B cell (primary cell): ENCODE results near the gene UPK3A. TPM values are rescaled to one million over a fixed set of nuclear protein-coding genes. Genes with fewer than 3 reads are reported as not detected.

Experiments used
- ATAC-seq: fragments of 200-7000 bp; cut with Tn5 transposase; one replicate; pipeline ENCODE4 v1.10.0; 2021; ENCODE audit warnings: low read depth, mild to moderate bottlenecking, moderate number of reproducible peaks, moderate library complexity
- CTCF ChIA-PET: fragments of 350-600 bp; sonication (Branson Sonifier 250); formaldehyde crosslinking; loops from one replicate; lab custom pipeline; 2021; ENCODE audit warnings: antibody characterized with exemption, inconsistent platforms; lab: Charles Lee
- POLR2A ChIA-PET: fragments of 350-600 bp; sonication (Branson Sonifier 250); formaldehyde crosslinking; loops from one replicate; lab custom pipeline; 2021; ENCODE audit warnings: antibody characterized with exemption; lab: Charles Lee
- DNase-seq: peaks from one replicate; pipeline ENCODE4 v3.0.0; 2013
- H2AFZ ChIP-seq: 2 replicates; pipeline ENCODE4 v1.6.1; 2012; ENCODE audit warnings: mild to moderate bottlenecking, low read depth, low read length; ENCODE audit not compliant: insufficient read depth, poor library complexity, severe bottlenecking
- H3K27ac ChIP-seq, 2 donors: 1 replicate in 1 of 2; 2 replicates in 1 of 2; pipeline ENCODE4 v1.5.1; 2012 to 2013; ENCODE audit warnings: low read length in 2 of 2, mild to moderate bottlenecking in 2 of 2, moderate library complexity in 1 of 2
- H3K27me3 ChIP-seq, 4 experiments: fragments of 200-600 bp in 1 of 4; sonication (generic) in 1 of 4; replicated peaks in 1 of 4; 1 replicate in 2 of 4; 2 replicates in 2 of 4; pipeline versions ENCODE4 v1.6.1 to v1.7.0; 2013 to 2016; ENCODE audit warnings: low read length in 3 of 4, mild to moderate bottlenecking in 2 of 4, mixed read lengths in 1 of 4, moderate library complexity in 1 of 4; ENCODE audit not compliant: insufficient read depth in 4 of 4, control insufficient read depth in 3 of 4; ENCODE audit errors: control extremely low read depth in 1 of 4
- H3K36me3 ChIP-seq, 2 experiments: replicated peaks in 1 of 2; 1 replicate in 1 of 2; 2 replicates in 1 of 2; pipeline versions ENCODE4 v1.6.1 to v1.7.1; 2013; ENCODE audit warnings: low read length in 1 of 2; ENCODE audit not compliant: insufficient read depth in 2 of 2, control insufficient read depth in 1 of 2; ENCODE audit errors: control extremely low read depth in 1 of 2, extremely low read depth in 1 of 2
- H3K4me1 ChIP-seq, 2 donors: fragments of 200-600 bp in 1 of 2; sonication (generic) in 1 of 2; 1 replicate in 1 of 2; 2 replicates in 1 of 2; pipeline versions ENCODE4 v1.5.1 to v1.6.1; 2013 to 2017; ENCODE audit warnings: low read length in 2 of 2; ENCODE audit not compliant: control insufficient read depth in 2 of 2, insufficient read depth in 2 of 2
- H3K4me2 ChIP-seq: replicated peaks from 2 replicates; pipeline ENCODE3; 2012; ENCODE audit warnings: mild to moderate bottlenecking, low read depth, low read length; ENCODE audit not compliant: poor library complexity, severe bottlenecking
- H3K4me3 ChIP-seq, 5 experiments: fragments of 200-600 bp in 1 of 5; sonication (generic) in 1 of 5; 1 replicate in 3 of 5; 2 replicates in 2 of 5; pipeline versions ENCODE4 v1.5.1 to v1.7.0; 2011 to 2016; ENCODE audit warnings: low read length in 4 of 5, mild to moderate bottlenecking in 4 of 5, low read depth in 2 of 5, control low read depth in 1 of 5, moderate library complexity in 1 of 5; ENCODE audit not compliant: insufficient read depth in 1 of 5; ENCODE audit errors: control extremely low read depth in 1 of 5, extremely low read depth in 1 of 5
- H3K79me2 ChIP-seq: fragments of 200-600 bp; sonication (generic); one replicate; pipeline ENCODE4 v1.6.0; 2016; ENCODE audit warnings: low read length; ENCODE audit not compliant: control insufficient read depth, insufficient read depth
- H3K9ac ChIP-seq: fragments of 200-600 bp; sonication (generic); 2 replicates; pipeline ENCODE4 v1.6.1; 2017; ENCODE audit warnings: mild to moderate bottlenecking, low read length, moderate library complexity
- H3K9me3 ChIP-seq, 3 donors: one replicate each; pipeline versions ENCODE4 v1.6.1 to v1.7.1; 2013; ENCODE audit warnings: low read length in 2 of 3; ENCODE audit not compliant: control insufficient read depth in 2 of 3, insufficient read depth in 1 of 3; ENCODE audit errors: control extremely low read depth in 1 of 3
- H4K20me1 ChIP-seq: 2 replicates; pipeline ENCODE4 v1.6.0; 2012; ENCODE audit warnings: mild to moderate bottlenecking, low read length; ENCODE audit not compliant: insufficient read depth, control insufficient read depth, poor library complexity, severe bottlenecking
- H3K27ac Mint-ChIP-seq: one replicate; pipeline ENCODE4 v1.8.0; 2021; ENCODE audit warnings: mixed read lengths
- H3K27me3 Mint-ChIP-seq: one replicate; pipeline ENCODE4 v1.8.0; 2021; ENCODE audit warnings: mixed read lengths
- H3K4me1 Mint-ChIP-seq: one replicate; pipeline ENCODE4 v1.8.0; 2021; ENCODE audit warnings: mixed read lengths
- H3K4me3 Mint-ChIP-seq: one replicate; pipeline ENCODE4 v1.8.0; 2021; ENCODE audit warnings: mixed read lengths
- H3K9me3 Mint-ChIP-seq: one replicate; pipeline ENCODE4 v1.8.0; 2022; ENCODE audit warnings: mixed read lengths; ENCODE audit not compliant: insufficient read depth
- EZH2 ChIP-seq: IDR thresholded peaks from 2 replicates; pipeline ENCODE4 v1.6.1; 2012; ENCODE audit warnings: borderline replicate concordance, low read depth, mild to moderate bottlenecking, moderate library complexity, low read length; ENCODE audit not compliant: insufficient read depth, poor library complexity, severe bottlenecking
- WGBS: methylation state at CpG from one replicate; pipeline ENCODE4 v1.1.5; 2013; ENCODE audit warnings: missing lambda C conversion rate; ENCODE audit not compliant: insufficient coverage; 5-methylcytosine and 5-hydroxymethylcytosine counted together
- intact Hi-C: fragments of 100-400 bp; cut with micrococcal nuclease; formaldehyde crosslinking; loops from one replicate; pipeline ENCODE4 v1.10.0; 2022
- polyA plus RNA-seq: library from polyadenylated mRNA; depleted of rRNA; stranded (reverse); fragments of >200 nt; gene quantifications from 2 replicates; pipeline ENCODE4 v1.2.3, GENCODE V29; 2012
- total RNA-seq, 2 donors: library from RNA; stranded (reverse); fragments of 120-200 nt in 1 of 2; gene quantifications; 1 replicate in 1 of 2; 2 replicates in 1 of 2; pipeline versions ENCODE4 v1.2.3 to v1.2.4, GENCODE V29; 2013 to 2022
- TF ChIP-seq, protein P1 (sequence below): fragments of 200-600 bp; IDR thresholded peaks from one replicate; pipeline ENCODE4 v1.8.0; 2022; ENCODE audit warnings: antibody characterized with exemption, mild to moderate bottlenecking

The UPK3A gene
- total and polyA plus RNA-seq, 2 donors (not counting 1 experiment from before 2014, with no cell fraction given): not detected

- CTCF ChIA-PET: interaction anchor here (1.4 to 2.3 kb wide), 2 partner anchors 160 to 279 kb away, joined by 3 to 13 read pairs; no protein-coding TSS in a partner anchor
Measured at GRCh38 chr22:45272498-45272897, 12.3 kb upstream of the UPK3A start.

DNA sequence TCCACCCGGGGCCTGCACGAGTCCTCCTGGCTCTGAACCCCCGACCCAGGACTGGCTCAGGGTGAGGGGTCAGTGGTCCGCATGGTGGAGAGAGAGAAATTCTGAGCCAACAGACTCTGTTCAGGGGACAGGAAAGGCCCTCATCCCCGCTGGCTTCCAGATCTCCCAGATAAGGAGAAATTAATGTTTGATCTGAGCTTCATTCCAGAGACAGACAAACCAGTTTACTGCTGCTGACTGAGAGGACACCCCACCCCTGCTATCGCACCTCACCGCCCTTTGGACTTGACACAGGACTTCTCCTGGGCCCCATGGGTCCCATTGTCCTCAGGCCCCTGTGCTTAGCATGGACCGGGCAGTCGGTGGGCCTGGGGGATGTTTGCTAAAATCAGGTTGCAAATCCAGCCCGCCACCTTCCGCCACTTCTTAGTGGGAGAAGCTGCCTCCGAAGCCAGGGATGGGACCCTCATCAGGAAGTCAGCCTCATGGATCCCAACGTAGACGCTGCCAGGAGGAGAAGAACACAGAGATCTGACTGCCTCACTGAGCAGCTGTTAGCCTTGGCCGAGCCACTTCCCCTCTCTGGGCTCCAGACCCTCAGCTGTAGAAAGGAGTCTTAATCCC is 11.2 kb upstream of the UPK3A start:
- Histone ChIP-seq H3K9ac (no peak overlapping the region), H2AFZ (no peak overlapping the region), H3K4me3 (no peak overlapping the region), H3K79me2 (no peaks in the 10 kb centered on the region), H4K20me1 (no peaks in the 10 kb centered on the region), H3K4me1 (peaks cover 6 to 12% of the 10 kb centered on the region in 2 donors), H3K9me3 (no peaks in the 10 kb centered on the region), H3K4me2 (no peak overlapping the region), H3K36me3 (no peaks in the 10 kb centered on the region), H3K27me3 (peaks cover 0 to 17% (median 7%) of the 10 kb centered on the region in 4 experiments), H3K27ac (no peak overlapping the region)
- TF ChIP-seq, protein P1, sequence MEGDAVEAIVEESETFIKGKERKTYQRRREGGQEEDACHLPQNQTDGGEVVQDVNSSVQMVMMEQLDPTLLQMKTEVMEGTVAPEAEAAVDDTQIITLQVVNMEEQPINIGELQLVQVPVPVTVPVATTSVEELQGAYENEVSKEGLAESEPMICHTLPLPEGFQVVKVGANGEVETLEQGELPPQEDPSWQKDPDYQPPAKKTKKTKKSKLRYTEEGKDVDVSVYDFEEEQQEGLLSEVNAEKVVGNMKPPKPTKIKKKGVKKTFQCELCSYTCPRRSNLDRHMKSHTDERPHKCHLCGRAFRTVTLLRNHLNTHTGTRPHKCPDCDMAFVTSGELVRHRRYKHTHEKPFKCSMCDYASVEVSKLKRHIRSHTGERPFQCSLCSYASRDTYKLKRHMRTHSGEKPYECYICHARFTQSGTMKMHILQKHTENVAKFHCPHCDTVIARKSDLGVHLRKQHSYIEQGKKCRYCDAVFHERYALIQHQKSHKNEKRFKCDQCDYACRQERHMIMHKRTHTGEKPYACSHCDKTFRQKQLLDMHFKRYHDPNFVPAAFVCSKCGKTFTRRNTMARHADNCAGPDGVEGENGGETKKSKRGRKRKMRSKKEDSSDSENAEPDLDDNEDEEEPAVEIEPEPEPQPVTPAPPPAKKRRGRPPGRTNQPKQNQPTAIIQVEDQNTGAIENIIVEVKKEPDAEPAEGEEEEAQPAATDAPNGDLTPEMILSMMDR: no peak
- TF ChIP-seq EZH2: no peak
- Mint-ChIP-seq H3K9me3 (no peaks in the 10 kb centered on the region), H3K27ac (no peak overlapping the region), H3K4me1 (peaks cover 13% of the 10 kb centered on the region), H3K4me3 (no peak overlapping the region), H3K27me3 (peaks cover 10% of the 10 kb centered on the region)
- ATAC-seq: no peak
- 91% methylated on average over 13 of the region's 15 CpGs for WGBS
- POLR2A ChIA-PET: no interaction called here
- CTCF ChIA-PET: no interaction called here
- no peak for DNase-seq
- intact Hi-C loops: no loop called here

More at GRCh38 chr22:45272498-45272897, 12.3 kb upstream of the UPK3A start:
- POLR2A ChIA-PET: no interaction called here
- DNase-seq (no peak), ATAC-seq (no peak)
- H3K27ac Mint-ChIP-seq: no peak overlapping the region
- H3K4me1 Mint-ChIP-seq: peaks cover 14% of the 10 kb centered on the region
- H3K4me3 Mint-ChIP-seq: no peak overlapping the region
- no peak overlapping the region for H3K4me3 ChIP-seq
- no peak for TF ChIP-seq EZH2
- TF ChIP-seq, protein P1: no peak
- 91% methylated on average over 7 of the region's 7 CpGs for WGBS
- H3K27ac ChIP-seq: no peak overlapping the region
- no peak overlapping the region for H2AFZ ChIP-seq
- no peaks in the 10 kb centered on the region for H3K36me3 ChIP-seq
- H3K27me3 ChIP-seq: peaks cover 0 to 19% (median 7%) of the 10 kb centered on the region in 4 experiments
- no peaks in the 10 kb centered on the region for H3K9me3 Mint-ChIP-seq
- intact Hi-C loops: no loop called here
- peaks cover 10% of the 10 kb centered on the region for H3K27me3 Mint-ChIP-seq
- H3K9ac ChIP-seq: no peak overlapping the region
- no peaks in the 10 kb centered on the region for H4K20me1 ChIP-seq
- peaks cover 9 to 19% of the 10 kb centered on the region in 2 donors for H3K4me1 ChIP-seq
- no peaks in the 10 kb centered on the region for H3K79me2 ChIP-seq
- H3K9me3 ChIP-seq: no peaks in the 10 kb centered on the region
- H3K4me2 ChIP-seq: no peak overlapping the region
